ENCODE results near the gene PSMB2.

- TF ChIP-seq CTCF (conservative IDR thresholded peaks at IDR 0.05; ENCODE audit: low read length) (no peak), EZH2phosphoT487 (IDR thresholded peaks at IDR 0.05; ENCODE audit: borderline replicate concordance, low read depth, low read length) (no peak)
These were observed 9.9 kb downstream of the PSMB2 start for GRCh38 chr1:35631396-35631795.
